Measurements from ENCODE around the gene CUL7. TPM values are rescaled to one million over a fixed set of nuclear protein-coding genes. Genes with fewer than 3 reads are reported as not detected.

Gene CUL7
- polyA plus RNA-seq, 1 donor from 2014 or later = 25.7 TPM

- H2AFZ ChIP-seq (ENCODE audit: low read depth, low read length) = no peak overlapping the region
- no peaks in the 10 kb centered on the region for H4K20me1 ChIP-seq (ENCODE audit: insufficient read depth)
- H3K4me3 ChIP-seq (ENCODE audit: low read length) = no peak overlapping the region
- H3K4me2 ChIP-seq (ENCODE audit: low read length) = no peak overlapping the region
- TF ChIP-seq TAF1 (IDR thresholded peaks at IDR 0.05; ENCODE audit: low read depth) (no peak), REST (IDR thresholded peaks at IDR 0.05; ENCODE audit: borderline replicate concordance) (no peak), SMC3 (conservative IDR thresholded peaks at IDR 0.05; ENCODE audit: poor library complexity) (no peak), RAD21 (conservative IDR thresholded peaks at IDR 0.05) (no peak), CTCF (IDR thresholded peaks at IDR 0.05; ENCODE audit: poor library complexity, severe bottlenecking) (no peak), POLR2AphosphoS5 (IDR thresholded peaks at IDR 0.05) (no peak), MXI1 (conservative IDR thresholded peaks at IDR 0.05; ENCODE audit: poor library complexity, severe bottlenecking) (no peak), EZH2 (IDR thresholded peaks at IDR 0.05; ENCODE audit: borderline replicate concordance, insufficient read depth, low read length, poor library complexity, severe bottlenecking) (no peak), EP300 (conservative IDR thresholded peaks at IDR 0.05; ENCODE audit: poor library complexity, severe bottlenecking) (no peak)
- no peaks in the 10 kb centered on the region for H3F3A ChIP-seq (ENCODE audit: insufficient read depth, low read length, poor library complexity, severe bottlenecking)
- peaks cover 35% of the 10 kb centered on the region for H3K79me2 ChIP-seq (replicated peaks; ENCODE audit: insufficient read depth, low read length)
- H3K9me2 ChIP-seq (ENCODE audit: insufficient read depth, low read length) = no peaks in the 10 kb centered on the region
- no peaks in the 10 kb centered on the region for H3K36me3 ChIP-seq (ENCODE audit: insufficient read depth, low read length)
- no peak overlapping the region for H3K27ac ChIP-seq (ENCODE audit: low read length)
- H3K27me3 ChIP-seq (ENCODE audit: insufficient read depth, low read depth, low read length) = no peaks in the 10 kb centered on the region
- H3K9me3 ChIP-seq (ENCODE audit: low read length) = no peaks in the 10 kb centered on the region
- H3K9ac ChIP-seq (ENCODE audit: low read length) = no peak overlapping the region
Observed at GRCh38 chr6:43081043-43081442, 27.4 kb upstream of the CUL7 start.

GRCh38 chr6:43078691-43079090, 25.0 kb upstream of the CUL7 start:
- Histone ChIP-seq H3K4me3 (ENCODE audit: low read length) (no peak overlapping the region), H3K36me3 (ENCODE audit: insufficient read depth, low read length) (no peaks in the 10 kb centered on the region), H3K4me2 (ENCODE audit: low read length) (no peak overlapping the region), H3K27me3 (ENCODE audit: insufficient read depth, low read depth, low read length) (no peaks in the 10 kb centered on the region), H3K9ac (ENCODE audit: low read length) (no peak overlapping the region), H2AFZ (ENCODE audit: low read depth, low read length) (no peak overlapping the region), H3F3A (ENCODE audit: insufficient read depth, low read length, poor library complexity, severe bottlenecking) (no peaks in the 10 kb centered on the region), H4K20me1 (ENCODE audit: insufficient read depth) (no peaks in the 10 kb centered on the region), H3K9me2 (ENCODE audit: insufficient read depth, low read length) (no peaks in the 10 kb centered on the region), H3K27ac (ENCODE audit: low read length) (no peak overlapping the region), H3K79me2 (replicated peaks; ENCODE audit: insufficient read depth, low read length) (peaks cover 31% of the 10 kb centered on the region), H3K9me3 (ENCODE audit: low read length) (no peaks in the 10 kb centered on the region)
- TF ChIP-seq SMC3 (conservative IDR thresholded peaks at IDR 0.05; ENCODE audit: poor library complexity) = no peak

- no peaks in the 10 kb centered on the region for H3F3A ChIP-seq (ENCODE audit: insufficient read depth, low read length, poor library complexity, severe bottlenecking)
- no peaks in the 10 kb centered on the region for H4K20me1 ChIP-seq (ENCODE audit: insufficient read depth)
- no peak for TF ChIP-seq REST (IDR thresholded peaks at IDR 0.05; ENCODE audit: borderline replicate concordance)
- TF ChIP-seq EZH2 (IDR thresholded peaks at IDR 0.05; ENCODE audit: borderline replicate concordance, insufficient read depth, low read length, poor library complexity, severe bottlenecking) = no peak
- no peaks in the 10 kb centered on the region for H3K9me2 ChIP-seq (ENCODE audit: insufficient read depth, low read length)
- H2AFZ ChIP-seq (ENCODE audit: low read depth, low read length) = no peak overlapping the region
- H3K36me3 ChIP-seq (ENCODE audit: insufficient read depth, low read length) = no peaks in the 10 kb centered on the region
- no peaks in the 10 kb centered on the region for H3K27me3 ChIP-seq (ENCODE audit: insufficient read depth, low read depth, low read length)
- no peak overlapping the region for H3K27ac ChIP-seq (ENCODE audit: low read length)
- H3K79me2 ChIP-seq (replicated peaks; ENCODE audit: insufficient read depth, low read length) = peaks cover 31% of the 10 kb centered on the region
- H3K9me3 ChIP-seq (ENCODE audit: low read length) = no peaks in the 10 kb centered on the region
- H3K9ac ChIP-seq (ENCODE audit: low read length) = peak overlapping the region; percentile 87
- H3K4me2 ChIP-seq (ENCODE audit: low read length) = peak overlapping the region; percentile 77
- H3K4me3 ChIP-seq (ENCODE audit: low read length) = peak overlapping the region; percentile 98
Observed at GRCh38 chr6:43077981-43078511, 24.4 kb upstream of the CUL7 start.

Measured in neural cell (in vitro differentiated cells).